HG03354 (cell line): ENCODE results near the gene GANAB.
"Not testable (repeated sequence)": the region's sequence is repeated elsewhere in the genome, so short reads cannot be mapped to it uniquely, and the experiment has no call there.

Experiments used
- ATAC-seq: cut with Tn5 transposase; IDR thresholded peaks from one replicate; pipeline ENCODE4 v1.9.1; 2021; ENCODE audit warnings: mild to moderate bottlenecking; ENCODE audit not compliant: unreplicated experiment, poor library complexity, severe bottlenecking

Gene GANAB

GRCh38 chr11:62632492-62632891 lies 13.9 kb downstream of the GANAB start:
- ATAC-seq, result no peak

DNA sequence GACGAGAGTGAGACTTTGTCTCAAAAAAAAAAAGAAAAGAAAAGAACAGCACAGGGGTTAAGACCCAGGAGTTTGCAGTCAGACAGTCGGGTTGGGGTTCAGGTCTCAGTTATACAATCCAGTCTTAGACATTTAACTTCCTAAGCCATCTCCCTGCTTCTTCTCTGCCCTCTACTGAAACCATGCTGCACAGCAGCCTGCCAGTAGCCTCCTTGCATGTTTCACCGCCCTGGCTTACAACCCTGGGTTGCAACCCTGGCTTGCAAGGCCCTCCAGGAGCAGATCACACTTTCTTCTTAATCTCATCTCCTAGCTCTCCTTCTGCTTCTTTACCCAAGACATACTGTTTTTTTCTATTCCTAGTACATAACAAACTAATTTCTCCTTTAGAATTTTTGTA lies 18.7 kb downstream of the GANAB start:
- no peak for ATAC-seq

GRCh38 chr11:62622476-62623089 lies 23.8 kb downstream of the GANAB start:
- ATAC-seq, result no peak

DNA sequence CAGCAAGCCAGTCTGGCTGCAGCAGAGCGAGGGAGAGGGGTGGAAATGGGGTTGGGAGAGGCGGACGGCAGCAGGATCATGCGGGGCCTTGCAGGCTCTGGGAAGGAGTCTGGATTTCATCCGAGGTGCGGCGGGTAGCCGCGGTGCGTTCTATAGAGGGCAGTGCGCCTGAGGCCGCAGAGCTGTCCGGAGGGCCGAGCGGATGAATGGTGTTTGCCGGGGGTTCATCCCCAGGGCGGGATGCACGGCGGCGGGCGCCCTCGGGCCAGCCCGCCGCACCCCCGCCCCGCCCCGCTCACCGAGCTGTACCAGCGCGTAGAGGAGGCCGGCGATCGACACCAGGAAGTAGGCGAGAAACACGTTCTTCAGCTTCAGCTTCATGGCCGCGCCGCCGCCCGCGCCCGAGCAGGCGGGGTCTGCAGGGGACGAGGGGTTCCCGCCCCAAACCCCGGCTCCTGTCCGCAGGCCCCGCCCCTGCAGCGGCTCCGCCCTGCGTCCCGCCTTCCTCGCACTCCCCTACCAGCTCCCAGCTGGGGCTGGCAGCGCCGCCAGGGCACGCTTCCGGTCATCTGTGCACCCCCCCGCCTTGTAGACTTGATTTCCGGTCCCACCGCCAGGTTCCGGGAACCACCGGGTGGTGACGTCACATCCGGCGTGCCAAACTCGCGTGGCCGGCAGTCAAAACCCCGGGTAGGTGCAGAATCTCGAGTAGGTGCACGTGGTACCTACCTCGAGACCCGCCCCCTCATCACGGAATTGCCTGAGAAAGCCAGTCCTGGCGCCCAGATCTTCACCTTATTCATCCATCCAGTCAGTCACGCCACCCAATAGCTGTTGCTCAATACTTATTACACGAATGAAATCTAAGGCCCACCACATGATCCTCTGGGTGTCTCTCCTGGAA lies 24.6 kb downstream of the GANAB start, which contains the start of gene B3GAT3:
Gene B3GAT3 (minus strand): TSS at position 420 of the 904 bp plus-strand sequence. CDS start 39 bp downstream, at position 381.
- peak; percentile 97 for ATAC-seq

GRCh38 chr11:62621027-62621566 lies 25.3 kb downstream of the GANAB start:
- ATAC-seq, result no peak

DNA sequence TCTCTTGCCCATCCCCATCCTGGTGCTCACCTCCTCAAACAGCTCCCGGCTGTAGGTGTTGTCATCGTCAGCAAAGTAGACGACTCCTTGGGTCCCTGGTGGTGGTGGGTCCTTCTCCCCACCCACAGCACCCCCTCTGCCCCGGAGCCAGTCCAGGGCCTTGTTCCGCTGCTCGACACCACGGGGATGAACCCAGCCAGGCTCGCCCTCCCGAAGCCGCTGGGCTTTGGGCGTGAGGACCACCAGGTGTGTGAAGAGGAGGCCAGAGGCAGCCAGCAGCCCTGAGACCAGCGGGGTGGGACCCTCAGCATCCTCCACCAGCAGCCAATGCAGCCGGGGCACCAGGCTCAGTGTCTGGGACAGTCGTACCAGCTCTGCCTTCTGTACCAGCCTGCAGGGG lies 29.5 kb downstream of the GANAB start:
- not testable (repeated sequence) for ATAC-seq

GRCh38 chr11:62615521-62615920 lies 30.9 kb downstream of the GANAB start:
- no peak for ATAC-seq

- no peak for ATAC-seq
These were observed 32.1 kb downstream of the GANAB start for GRCh38 chr11:62614275-62614674.

DNA sequence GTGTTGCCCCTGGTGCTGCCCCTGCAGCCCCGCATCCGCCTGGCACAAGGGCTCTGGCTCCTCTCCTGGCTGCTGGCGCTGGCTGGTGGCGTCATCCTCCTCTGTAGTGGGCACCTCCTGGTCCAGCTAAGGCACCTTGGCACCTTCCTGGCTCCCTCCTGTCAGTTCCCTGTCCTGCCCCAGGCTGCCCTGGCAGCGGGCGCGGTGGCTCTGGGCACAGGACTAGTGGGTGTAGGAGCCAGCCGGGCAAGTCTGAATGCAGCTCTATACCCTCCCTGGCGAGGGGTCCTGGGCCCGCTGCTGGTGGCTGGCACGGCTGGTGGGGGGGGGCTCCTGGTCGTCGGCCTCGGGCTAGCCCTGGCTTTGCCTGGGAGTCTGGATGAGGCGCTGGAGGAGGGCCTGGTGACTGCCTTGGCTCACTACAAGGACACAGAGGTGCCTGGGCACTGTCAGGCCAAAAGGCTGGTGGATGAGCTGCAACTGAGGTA lies 33.1 kb downstream of the GANAB start:
- no peak for ATAC-seq

GRCh38 chr11:62612366-62613290 lies 33.8 kb downstream of the GANAB start, which contains the start of the genes EML3 and ROM1:
Gene EML3, minus strand, starts transcription at chr11:62612775. Its CDS starts 318 bp downstream, at chr11:62612457.
Gene ROM1, plus strand, starts transcription at chr11:62613257. Its CDS starts 25 bp downstream, at chr11:62613282.
- peak; percentile 76 for ATAC-seq

GRCh38 chr11:62611705-62612365 lies 34.6 kb downstream of the GANAB start:
- peak; percentile 35 for ATAC-seq

GRCh38 chr11:62610814-62611704 lies 35.4 kb downstream of the GANAB start:
- ATAC-seq, result no peak

- ATAC-seq, result no peak
These were observed 36.0 kb downstream of the GANAB start for GRCh38 chr11:62610403-62610802.

DNA sequence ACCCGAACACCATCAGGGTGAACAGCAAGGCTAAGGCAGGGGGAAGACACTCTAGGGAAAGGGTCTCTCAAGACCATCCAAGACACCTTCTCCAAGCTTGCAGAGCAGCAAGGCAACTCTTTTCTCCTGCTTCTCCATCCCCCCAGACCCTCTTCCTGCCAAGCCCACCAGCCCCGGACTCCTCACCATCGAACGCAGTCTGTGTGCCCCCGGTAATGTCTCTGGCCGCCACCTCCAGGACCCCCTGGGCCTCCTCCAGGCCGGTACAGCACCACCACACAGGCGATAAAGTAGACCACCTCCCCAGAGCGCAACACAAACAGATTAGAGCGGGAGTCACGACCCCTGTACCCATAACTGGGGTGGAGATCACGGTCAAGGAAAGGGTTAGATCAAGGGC lies 37.6 kb downstream of the GANAB start:
- no peak for ATAC-seq

GRCh38 chr11:62607714-62608113 lies 38.7 kb downstream of the GANAB start:
- no peak for ATAC-seq

DNA sequence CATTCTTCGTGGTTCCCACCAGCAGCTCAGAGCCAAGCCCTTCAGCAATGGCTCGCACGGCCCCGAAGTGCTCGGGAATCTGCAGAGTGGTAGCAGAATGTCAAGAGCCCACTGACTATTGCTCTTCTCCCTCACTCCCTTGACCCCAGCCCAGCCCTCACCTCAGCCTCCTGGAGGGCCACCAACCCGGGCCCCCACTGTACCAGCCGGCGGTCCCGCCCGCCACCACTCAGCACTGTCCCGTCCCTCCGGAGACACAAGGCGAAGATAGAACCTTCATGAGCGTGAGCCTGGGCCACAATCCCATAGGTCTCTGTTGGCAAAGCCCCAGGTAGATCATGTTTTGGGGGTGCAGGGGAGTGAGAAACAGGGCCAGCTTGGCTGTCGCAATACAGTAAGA lies 40.5 kb downstream of the GANAB start:
- ATAC-seq, result no peak

GRCh38 chr11:62605467-62605866 lies 40.9 kb downstream of the GANAB start:
- no peak for ATAC-seq
